Measurements from ENCODE around the gene TMEM272.

DNA sequence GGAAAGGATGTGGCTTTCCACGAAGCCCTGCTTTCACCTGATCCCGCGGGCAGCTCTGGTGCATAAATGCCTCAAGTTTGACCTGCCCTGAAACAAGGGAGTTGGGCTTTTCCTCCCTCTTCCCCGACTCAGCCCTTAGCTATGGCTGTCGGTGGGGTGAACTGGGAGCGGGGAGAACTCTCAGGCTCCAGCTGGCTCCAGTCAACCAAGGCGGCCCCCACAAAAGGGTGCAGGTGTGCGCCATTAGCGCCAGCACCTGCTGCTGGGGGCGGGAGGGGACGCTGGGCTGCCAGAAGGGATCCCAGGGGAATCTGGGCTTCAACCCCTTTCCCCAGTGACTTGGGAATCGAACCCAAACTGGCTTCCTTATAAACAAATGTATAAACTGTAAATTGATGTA lies 33.9 kb downstream of the TMEM272 start:
- TF ChIP-seq SLC30A9 (CRISPR knock-in tag; IDR thresholded peaks at IDR 0.05), result no peak
- TF ChIP-seq, protein P1, sequence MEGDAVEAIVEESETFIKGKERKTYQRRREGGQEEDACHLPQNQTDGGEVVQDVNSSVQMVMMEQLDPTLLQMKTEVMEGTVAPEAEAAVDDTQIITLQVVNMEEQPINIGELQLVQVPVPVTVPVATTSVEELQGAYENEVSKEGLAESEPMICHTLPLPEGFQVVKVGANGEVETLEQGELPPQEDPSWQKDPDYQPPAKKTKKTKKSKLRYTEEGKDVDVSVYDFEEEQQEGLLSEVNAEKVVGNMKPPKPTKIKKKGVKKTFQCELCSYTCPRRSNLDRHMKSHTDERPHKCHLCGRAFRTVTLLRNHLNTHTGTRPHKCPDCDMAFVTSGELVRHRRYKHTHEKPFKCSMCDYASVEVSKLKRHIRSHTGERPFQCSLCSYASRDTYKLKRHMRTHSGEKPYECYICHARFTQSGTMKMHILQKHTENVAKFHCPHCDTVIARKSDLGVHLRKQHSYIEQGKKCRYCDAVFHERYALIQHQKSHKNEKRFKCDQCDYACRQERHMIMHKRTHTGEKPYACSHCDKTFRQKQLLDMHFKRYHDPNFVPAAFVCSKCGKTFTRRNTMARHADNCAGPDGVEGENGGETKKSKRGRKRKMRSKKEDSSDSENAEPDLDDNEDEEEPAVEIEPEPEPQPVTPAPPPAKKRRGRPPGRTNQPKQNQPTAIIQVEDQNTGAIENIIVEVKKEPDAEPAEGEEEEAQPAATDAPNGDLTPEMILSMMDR (IDR thresholded peaks at IDR 0.05 in 2 of 3, conservative IDR thresholded peaks at IDR 0.05 in 1 of 3; ENCODE audit: insufficient read depth in 2 of 3, low read depth in 1 of 3, low read length in 3 of 3), result no peak
- TF ChIP-seq CREM (IDR thresholded peaks at IDR 0.05; ENCODE audit: low read depth), result no peak
- no peak for TF ChIP-seq MAFF (IDR thresholded peaks at IDR 0.05; ENCODE audit: low read length)
- TF ChIP-seq MTA3 (IDR thresholded peaks at IDR 0.05; ENCODE audit: borderline replicate concordance), result no peak
- TF ChIP-seq TBP (optimal IDR thresholded peaks at IDR 0.05; ENCODE audit: low read depth, low read length), result no peak
- TF ChIP-seq ETS1 (conservative IDR thresholded peaks at IDR 0.05; ENCODE audit: control insufficient read depth, low read depth, low read length), result no peak
- TF ChIP-seq NR2C2 (CRISPR knock-in tag; IDR thresholded peaks at IDR 0.05), result no peak
- TF ChIP-seq NR2C2 (tag; IDR thresholded peaks at IDR 0.05), result no peak
- no peak for TF ChIP-seq EP300 (IDR thresholded peaks at IDR 0.05; ENCODE audit: low read length)
- no peak for TF ChIP-seq NCOA2 (IDR thresholded peaks at IDR 0.05; ENCODE audit: partially characterized antibody in 2 of 2)
- no peak for TF ChIP-seq POLR3A (IDR thresholded peaks at IDR 0.05; ENCODE audit: borderline replicate concordance, extremely low read depth, insufficient read depth, insufficient read length)
- TF ChIP-seq POLR2A (conservative IDR thresholded peaks at IDR 0.05), result no peak
